HepG2 (cell line): ENCODE measurements around the gene FMOD. TPM values are rescaled to one million over a fixed set of nuclear protein-coding genes. Genes with fewer than 3 reads are reported as not detected.

ENCODE experiments used
- NFAT5 ChIP-seq: sonication (generic); formaldehyde crosslinking; IDR thresholded peaks from 2 replicates; pipeline ENCODE4 v1.4.0; 2020; ENCODE audit warnings: missing genetic modification reagents
- TAF1 ChIP-seq: sonication (generic); formaldehyde crosslinking; IDR thresholded peaks from 2 replicates; pipeline ENCODE4 v1.4.0; 2020; ENCODE audit warnings: missing genetic modification reagents
- ZHX1 ChIP-seq: sonication (generic); formaldehyde crosslinking; IDR thresholded peaks from 2 replicates; pipeline ENCODE4 v1.8.1; 2022; ENCODE audit warnings: low read depth, mild to moderate bottlenecking, missing genetic modification reagents
- ZNF367 ChIP-seq: sonication (generic); formaldehyde crosslinking; IDR thresholded peaks from 2 replicates; pipeline ENCODE4 v1.4.0; 2020; ENCODE audit warnings: missing genetic modification reagents, borderline replicate concordance
- ZNF550 ChIP-seq: sonication (generic); formaldehyde crosslinking; IDR thresholded peaks from 2 replicates; pipeline ENCODE4 v1.4.0; 2020; ENCODE audit warnings: mild to moderate bottlenecking, missing genetic modification reagents, borderline replicate concordance
- ZNF605 ChIP-seq: sonication (generic); formaldehyde crosslinking; IDR thresholded peaks from 2 replicates; pipeline ENCODE4 v1.8.0; 2022; ENCODE audit warnings: mild to moderate bottlenecking, missing genetic modification reagents
- ZNF839 ChIP-seq: sonication (generic); formaldehyde crosslinking; IDR thresholded peaks from 2 replicates; pipeline ENCODE4 v1.4.0; 2020; ENCODE audit warnings: missing genetic modification reagents, mild to moderate bottlenecking, borderline replicate concordance
- polyA plus RNA-seq, 8 experiments: library from polyadenylated mRNA; depleted of rRNA in 3 of 8; stranded (reverse) in 7 of 8; unstranded in 1 of 8; fragments of >200 nt; fragmentation: Illumina TruSeq in 4 of 8; extraction: Trizol in 4 of 8; gene quantifications; 2 replicates each; pipeline versions ENCODE4 v1.2.1 to v1.2.3, GENCODE V29; 2011 to 2016; ENCODE audit warnings: low read depth in 4 of 8, missing spikeins in 1 of 8, mixed read lengths in 1 of 8; ENCODE audit not compliant: insufficient read depth in 1 of 8
- total RNA-seq, 5 experiments: library from RNA; depleted of rRNA; stranded (reverse); fragments of >200 nt; fragmentation: Illumina TruSeq; extraction: Trizol; gene quantifications; 2 replicates each; pipeline ENCODE4 v1.2.3, GENCODE V29; 2016; ENCODE audit warnings: low read depth in 1 of 5

FMOD gene
- total and polyA plus RNA-seq, 2 of the 13 experiments (the other 11 are each of a cell fraction or from before 2014, with no cell fraction given): 0.08 TPM; not detected in 1

GRCh38 chr1:203305809-203306088 lies 45.2 kb downstream of the FMOD start (continued):
- no peak for TF ChIP-seq NFAT5 (CRISPR knock-in tag)
- TF ChIP-seq ZNF367 (CRISPR knock-in tag): no peak
- TF ChIP-seq ZNF550 (CRISPR knock-in tag): no peak
- TF ChIP-seq ZNF605 (CRISPR knock-in tag): 0 out of 2 replicates have a peak, but pooled peaks have one; percentile 12
- TF ChIP-seq TAF1: no peak
- no peak for TF ChIP-seq ZNF839 (CRISPR knock-in tag)
- TF ChIP-seq ZHX1 (CRISPR knock-in tag): 0 out of 2 replicates have a peak, but pooled peaks have one; percentile 7
